Measurements from ENCODE around the gene LRRTM2.

Gene LRRTM2

GRCh38 chr5:138911441-138911840 lies 36.3 kb upstream of the LRRTM2 start:
- TF ChIP-seq CTCF (IDR thresholded peaks at IDR 0.05; ENCODE audit: borderline replicate concordance, extremely low read depth, low read length, poor library complexity, severe bottlenecking) (no peak), EZH2 (IDR thresholded peaks at IDR 0.05; ENCODE audit: borderline replicate concordance, low read depth, low read length, severe bottlenecking) (no peak)
- DNase-seq = no peak
- Histone ChIP-seq H3K27ac (ENCODE audit: low read length) (no peak overlapping the region), H3K36me3 (ENCODE audit: insufficient read depth, low read length) (no peaks in the 10 kb centered on the region), H3K4me1 (ENCODE audit: insufficient read depth, low read length) (peaks cover 9% of the 10 kb centered on the region), H3K4me3 (ENCODE audit: low read depth in 1 of 2, low read length in 2 of 2) (no peak overlapping the region), H3K27me3 (ENCODE audit: insufficient read depth, low read length, poor library complexity) (no peaks in the 10 kb centered on the region), H3K9ac (ENCODE audit: low read depth, low read length) (no peak overlapping the region), H3K4me2 (ENCODE audit: insufficient read depth, low read length) (no peak overlapping the region), H3K79me2 (ENCODE audit: insufficient read depth, low read length) (no peaks in the 10 kb centered on the region), H2AFZ (ENCODE audit: low read depth, low read length) (no peak overlapping the region), H4K20me1 (ENCODE audit: insufficient read depth, low read length) (no peaks in the 10 kb centered on the region), H3K9me3 (ENCODE audit: insufficient read depth, low read length, severe bottlenecking) (no peaks in the 10 kb centered on the region)
- no peak for ATAC-seq (ENCODE audit: insufficient read depth, low read depth)

GRCh38 chr5:138910546-138911185 lies 35.5 kb upstream of the LRRTM2 start:
- no peak for TF ChIP-seq CTCF (IDR thresholded peaks at IDR 0.05; ENCODE audit: borderline replicate concordance, extremely low read depth, low read length, poor library complexity, severe bottlenecking)
- no peak for TF ChIP-seq EZH2 (IDR thresholded peaks at IDR 0.05; ENCODE audit: borderline replicate concordance, low read depth, low read length, severe bottlenecking)
- H4K20me1 ChIP-seq (ENCODE audit: insufficient read depth, low read length) = no peaks in the 10 kb centered on the region
- peak; percentile 86 for ATAC-seq (ENCODE audit: insufficient read depth, low read depth)
- no peak overlapping the region for H3K4me2 ChIP-seq (ENCODE audit: insufficient read depth, low read length)
- peak overlapping the region; percentile 52 for H3K27ac ChIP-seq (ENCODE audit: low read length)
- H3K4me1 ChIP-seq (ENCODE audit: insufficient read depth, low read length) = peaks cover 9% of the 10 kb centered on the region
- H3K36me3 ChIP-seq (ENCODE audit: insufficient read depth, low read length) = no peaks in the 10 kb centered on the region
- H3K9me3 ChIP-seq (ENCODE audit: insufficient read depth, low read length, severe bottlenecking) = no peaks in the 10 kb centered on the region
- DNase-seq = peak; percentile 50
- no peak overlapping the region for H3K4me3 ChIP-seq (ENCODE audit: low read depth in 1 of 2, low read length in 2 of 2)
- H3K79me2 ChIP-seq (ENCODE audit: insufficient read depth, low read length) = no peaks in the 10 kb centered on the region
- no peaks in the 10 kb centered on the region for H3K27me3 ChIP-seq (ENCODE audit: insufficient read depth, low read length, poor library complexity)
- H3K9ac ChIP-seq (ENCODE audit: low read depth, low read length) = no peak overlapping the region
- H2AFZ ChIP-seq (ENCODE audit: low read depth, low read length) = no peak overlapping the region

GRCh38 chr5:138909734-138910133 lies 34.6 kb upstream of the LRRTM2 start:
- no peak overlapping the region for H3K4me3 ChIP-seq (ENCODE audit: low read depth in 1 of 2, low read length in 2 of 2)
- no peak for DNase-seq

More at GRCh38 chr5:138909734-138910133, 34.6 kb upstream of the LRRTM2 start:
- H4K20me1 ChIP-seq (ENCODE audit: insufficient read depth, low read length) = no peaks in the 10 kb centered on the region
- H3K27me3 ChIP-seq (ENCODE audit: insufficient read depth, low read length, poor library complexity) = no peaks in the 10 kb centered on the region
- peaks cover 9% of the 10 kb centered on the region for H3K4me1 ChIP-seq (ENCODE audit: insufficient read depth, low read length)
- H3K79me2 ChIP-seq (ENCODE audit: insufficient read depth, low read length) = no peaks in the 10 kb centered on the region
- no peak overlapping the region for H3K27ac ChIP-seq (ENCODE audit: low read length)
- no peaks in the 10 kb centered on the region for H3K9me3 ChIP-seq (ENCODE audit: insufficient read depth, low read length, severe bottlenecking)
- H2AFZ ChIP-seq (ENCODE audit: low read depth, low read length) = no peak overlapping the region
- TF ChIP-seq EZH2 (IDR thresholded peaks at IDR 0.05; ENCODE audit: borderline replicate concordance, low read depth, low read length, severe bottlenecking) (no peak), CTCF (IDR thresholded peaks at IDR 0.05; ENCODE audit: borderline replicate concordance, extremely low read depth, low read length, poor library complexity, severe bottlenecking) (no peak)
- no peak for ATAC-seq (ENCODE audit: insufficient read depth, low read depth)
- H3K4me2 ChIP-seq (ENCODE audit: insufficient read depth, low read length) = no peak overlapping the region
- no peak overlapping the region for H3K9ac ChIP-seq (ENCODE audit: low read depth, low read length)
- H3K36me3 ChIP-seq (ENCODE audit: insufficient read depth, low read length) = no peaks in the 10 kb centered on the region
